Heart left ventricle (tissue), 13 donors: ENCODE measurements around the gene MTHFR.

ENCODE experiments used
- CTCF ChIP-seq, 12 donors: fragments of 200-600 bp; sonication (generic) in 4 of 12; IDR thresholded peaks; one replicate each; pipeline versions ENCODE4 v1.5.0 to v1.8.0; 2018 to 2022; ENCODE audit warnings: antibody characterized with exemption in 12 of 12, mild to moderate bottlenecking in 5 of 12
- POLR2A ChIP-seq, 2 donors: fragments of 450-650 bp; IDR thresholded peaks; one replicate each; pipeline ENCODE4 v1.6.1; 2017; ENCODE audit warnings: antibody characterized with exemption in 2 of 2, mild to moderate bottlenecking in 2 of 2, moderate library complexity in 2 of 2
- donor health status: ischemic (EF 13 %, LVEDD 7.1; RV severe dilation, severe dysfunction).
- donor health status: DM: no; HTN: yes; CAD: no.
- donor health status: DM: no; HTN: no; CAD: no.
- donor health status: ischemic (EF 25% LVEDD 6.9; RV normal size, moderate dysfunction).
- donor health status: ischemic (EF 25% LVEDD 5.7; RV mildly dilated, moderate dysfunction).
- donor health status: ischemic (EF 35%, LVEDD 5.7; RV mildly dilated, moderate dysfunction).
- donor health status: nonischemic (EF 11% LVEDD 7.7; RV severe dilation, severe dysfunction).
- donor health status: DM: yes; HTN: yes; CAD: no.
- donor health status: PGD.
- donor health status: ischemic (EF 29% LVEDD 5.4; RV normal size, mild dysfunction).
- donor health status: nonischemic (EF 23%, LVEDD 6.1; RV moderate dilation, normal function).

DNA sequence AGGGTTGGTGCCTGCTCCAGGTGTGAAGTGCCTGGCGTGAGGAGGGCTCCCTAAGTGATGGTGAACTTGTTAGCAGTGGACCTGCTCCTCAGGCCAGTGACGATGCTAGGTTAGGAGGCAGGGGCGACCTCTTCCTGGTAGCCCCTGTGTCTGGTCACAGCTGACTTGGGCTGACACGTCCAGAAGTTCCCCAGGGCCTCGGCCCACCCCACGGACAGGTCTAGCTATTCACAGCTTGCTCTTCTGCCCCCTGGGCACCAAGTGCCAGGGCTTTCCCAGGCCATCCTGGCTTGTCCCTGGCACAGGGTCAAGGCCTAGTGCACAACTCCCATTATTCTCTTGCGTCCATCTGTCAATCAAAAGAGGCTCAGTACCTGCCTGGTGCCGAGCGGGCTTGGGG, 54.7 kb downstream of the MTHFR start:
- TF ChIP-seq CTCF (IDR thresholded peaks at IDR 0.05) (no peak), POLR2A (IDR thresholded peaks at IDR 0.05) (no peak)
